B cell (primary cell): Measurements from ENCODE around the gene OSBP2. TPM values are rescaled to one million over a fixed set of nuclear protein-coding genes. Genes with fewer than 3 reads are reported as not detected.

Experiments used
- ATAC-seq: fragments of 200-7000 bp; cut with Tn5 transposase; one replicate; pipeline ENCODE4 v1.10.0; 2021; ENCODE audit warnings: low read depth, mild to moderate bottlenecking, moderate number of reproducible peaks, moderate library complexity
- CTCF ChIA-PET: fragments of 350-600 bp; sonication (Branson Sonifier 250); formaldehyde crosslinking; loops from one replicate; lab custom pipeline; 2021; ENCODE audit warnings: antibody characterized with exemption, inconsistent platforms; lab: Charles Lee
- POLR2A ChIA-PET: fragments of 350-600 bp; sonication (Branson Sonifier 250); formaldehyde crosslinking; loops from one replicate; lab custom pipeline; 2021; ENCODE audit warnings: antibody characterized with exemption; lab: Charles Lee
- DNase-seq: peaks from one replicate; pipeline ENCODE4 v3.0.0; 2013
- H2AFZ ChIP-seq: 2 replicates; pipeline ENCODE4 v1.6.1; 2012; ENCODE audit warnings: mild to moderate bottlenecking, low read depth, low read length; ENCODE audit not compliant: insufficient read depth, poor library complexity, severe bottlenecking
- H3K27ac ChIP-seq, 2 donors: 1 replicate in 1 of 2; 2 replicates in 1 of 2; pipeline ENCODE4 v1.5.1; 2012 to 2013; ENCODE audit warnings: low read length in 2 of 2, mild to moderate bottlenecking in 2 of 2, moderate library complexity in 1 of 2
- H3K27me3 ChIP-seq, 4 experiments: fragments of 200-600 bp in 1 of 4; sonication (generic) in 1 of 4; replicated peaks in 1 of 4; 1 replicate in 2 of 4; 2 replicates in 2 of 4; pipeline versions ENCODE4 v1.6.1 to v1.7.0; 2013 to 2016; ENCODE audit warnings: low read length in 3 of 4, mild to moderate bottlenecking in 2 of 4, mixed read lengths in 1 of 4, moderate library complexity in 1 of 4; ENCODE audit not compliant: insufficient read depth in 4 of 4, control insufficient read depth in 3 of 4; ENCODE audit errors: control extremely low read depth in 1 of 4
- H3K36me3 ChIP-seq, 2 experiments: replicated peaks in 1 of 2; 1 replicate in 1 of 2; 2 replicates in 1 of 2; pipeline versions ENCODE4 v1.6.1 to v1.7.1; 2013; ENCODE audit warnings: low read length in 1 of 2; ENCODE audit not compliant: insufficient read depth in 2 of 2, control insufficient read depth in 1 of 2; ENCODE audit errors: control extremely low read depth in 1 of 2, extremely low read depth in 1 of 2
- H3K4me1 ChIP-seq, 2 donors: fragments of 200-600 bp in 1 of 2; sonication (generic) in 1 of 2; 1 replicate in 1 of 2; 2 replicates in 1 of 2; pipeline versions ENCODE4 v1.5.1 to v1.6.1; 2013 to 2017; ENCODE audit warnings: low read length in 2 of 2; ENCODE audit not compliant: control insufficient read depth in 2 of 2, insufficient read depth in 2 of 2
- H3K4me2 ChIP-seq: replicated peaks from 2 replicates; pipeline ENCODE3; 2012; ENCODE audit warnings: mild to moderate bottlenecking, low read depth, low read length; ENCODE audit not compliant: poor library complexity, severe bottlenecking
- H3K4me3 ChIP-seq, 5 experiments: fragments of 200-600 bp in 1 of 5; sonication (generic) in 1 of 5; 1 replicate in 3 of 5; 2 replicates in 2 of 5; pipeline versions ENCODE4 v1.5.1 to v1.7.0; 2011 to 2016; ENCODE audit warnings: low read length in 4 of 5, mild to moderate bottlenecking in 4 of 5, low read depth in 2 of 5, control low read depth in 1 of 5, moderate library complexity in 1 of 5; ENCODE audit not compliant: insufficient read depth in 1 of 5; ENCODE audit errors: control extremely low read depth in 1 of 5, extremely low read depth in 1 of 5
- H3K79me2 ChIP-seq: fragments of 200-600 bp; sonication (generic); one replicate; pipeline ENCODE4 v1.6.0; 2016; ENCODE audit warnings: low read length; ENCODE audit not compliant: control insufficient read depth, insufficient read depth
- H3K9ac ChIP-seq: fragments of 200-600 bp; sonication (generic); 2 replicates; pipeline ENCODE4 v1.6.1; 2017; ENCODE audit warnings: mild to moderate bottlenecking, low read length, moderate library complexity
- H3K9me3 ChIP-seq, 3 donors: one replicate each; pipeline versions ENCODE4 v1.6.1 to v1.7.1; 2013; ENCODE audit warnings: low read length in 2 of 3; ENCODE audit not compliant: control insufficient read depth in 2 of 3, insufficient read depth in 1 of 3; ENCODE audit errors: control extremely low read depth in 1 of 3
- H4K20me1 ChIP-seq: 2 replicates; pipeline ENCODE4 v1.6.0; 2012; ENCODE audit warnings: mild to moderate bottlenecking, low read length; ENCODE audit not compliant: insufficient read depth, control insufficient read depth, poor library complexity, severe bottlenecking
- H3K27ac Mint-ChIP-seq: one replicate; pipeline ENCODE4 v1.8.0; 2021; ENCODE audit warnings: mixed read lengths
- H3K27me3 Mint-ChIP-seq: one replicate; pipeline ENCODE4 v1.8.0; 2021; ENCODE audit warnings: mixed read lengths
- H3K4me1 Mint-ChIP-seq: one replicate; pipeline ENCODE4 v1.8.0; 2021; ENCODE audit warnings: mixed read lengths
- H3K4me3 Mint-ChIP-seq: one replicate; pipeline ENCODE4 v1.8.0; 2021; ENCODE audit warnings: mixed read lengths
- H3K9me3 Mint-ChIP-seq: one replicate; pipeline ENCODE4 v1.8.0; 2022; ENCODE audit warnings: mixed read lengths; ENCODE audit not compliant: insufficient read depth
- CTCF ChIP-seq: fragments of 200-600 bp; IDR thresholded peaks from one replicate; pipeline ENCODE4 v1.8.0; 2022; ENCODE audit warnings: antibody characterized with exemption, mild to moderate bottlenecking
- EZH2 ChIP-seq: IDR thresholded peaks from 2 replicates; pipeline ENCODE4 v1.6.1; 2012; ENCODE audit warnings: borderline replicate concordance, low read depth, mild to moderate bottlenecking, moderate library complexity, low read length; ENCODE audit not compliant: insufficient read depth, poor library complexity, severe bottlenecking
- WGBS: methylation state at CpG from one replicate; pipeline ENCODE4 v1.1.5; 2013; ENCODE audit warnings: missing lambda C conversion rate; ENCODE audit not compliant: insufficient coverage; 5-methylcytosine and 5-hydroxymethylcytosine counted together
- intact Hi-C: fragments of 100-400 bp; cut with micrococcal nuclease; formaldehyde crosslinking; loops from one replicate; pipeline ENCODE4 v1.10.0; 2022
- polyA plus RNA-seq: library from polyadenylated mRNA; depleted of rRNA; stranded (reverse); fragments of >200 nt; gene quantifications from 2 replicates; pipeline ENCODE4 v1.2.3, GENCODE V29; 2012
- total RNA-seq, 2 donors: library from RNA; stranded (reverse); fragments of 120-200 nt in 1 of 2; gene quantifications; 1 replicate in 1 of 2; 2 replicates in 1 of 2; pipeline versions ENCODE4 v1.2.3 to v1.2.4, GENCODE V29; 2013 to 2022

OSBP2 gene
- total and polyA plus RNA-seq, 2 donors (not counting 1 experiment from before 2014, with no cell fraction given) = 0.10 to 1.0 TPM

DNA sequence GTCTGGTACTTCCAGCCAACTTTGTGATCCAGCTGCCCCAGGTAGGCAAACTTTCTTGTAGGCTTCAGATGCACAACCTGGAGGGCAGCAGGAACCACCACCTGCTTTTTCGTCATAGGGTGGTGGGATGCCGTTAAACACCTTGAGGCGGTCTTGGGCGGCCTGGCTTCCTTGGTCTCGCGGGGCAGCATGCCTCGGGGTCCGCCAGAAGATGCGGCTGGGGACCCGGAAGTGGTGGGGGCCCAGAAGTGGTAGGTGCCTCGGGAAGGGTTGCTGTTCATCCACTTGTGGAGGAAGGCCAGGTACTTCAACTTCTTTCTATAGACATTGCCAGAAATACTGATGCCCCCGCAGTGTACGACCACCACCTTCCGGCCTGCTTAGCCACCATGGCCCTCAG lies 40.3 kb upstream of the OSBP2 start:
- intact Hi-C loops = no loop called here
- ChIA-PET POLR2A (no interaction called here), CTCF (interaction anchor here (1.2 kb wide), 1 partner anchor 19 kb away, joined by 4 read pairs; the partner anchor contains the start of gene SLC35E4)
- Mint-ChIP-seq H3K9me3 (no peaks in the 10 kb centered on the region), H3K4me1 (peaks cover 4% of the 10 kb centered on the region), H3K27ac (no peak overlapping the region), H3K4me3 (no peak overlapping the region), H3K27me3 (no peaks in the 10 kb centered on the region)
- WGBS = 99% methylated on average over 9 of the region's 14 CpGs
- Histone ChIP-seq H3K4me1 (peaks cover 0 to 4% of the 10 kb centered on the region in 2 donors), H4K20me1 (no peaks in the 10 kb centered on the region), H3K36me3 (no peaks in the 10 kb centered on the region), H2AFZ (no peak overlapping the region), H3K27me3 (no peaks in the 10 kb centered on the region), H3K9me3 (no peaks in the 10 kb centered on the region), H3K9ac (no peak overlapping the region), H3K27ac (no peak overlapping the region), H3K79me2 (no peaks in the 10 kb centered on the region), H3K4me3 (no peak overlapping the region), H3K4me2 (no peak overlapping the region)
- TF ChIP-seq EZH2 (no peak), CTCF (no peak)
- DNase-seq (no peak), ATAC-seq (no peak)

GRCh38 chr22:30655532-30655931 lies 39.1 kb upstream of the OSBP2 start:
- H3K4me2 ChIP-seq = no peak overlapping the region
- no peak overlapping the region for H3K27ac ChIP-seq
- ATAC-seq = no peak
- intact Hi-C loops = no loop called here
- H3K9me3 Mint-ChIP-seq = no peaks in the 10 kb centered on the region
- 100% methylated on average over 1 of the region's 3 CpGs for WGBS
- H3K9ac ChIP-seq = no peak overlapping the region
- no peaks in the 10 kb centered on the region for H3K27me3 Mint-ChIP-seq
- no peaks in the 10 kb centered on the region for H3K4me1 Mint-ChIP-seq
- H3K4me3 Mint-ChIP-seq = no peak overlapping the region
- no peaks in the 10 kb centered on the region for H3K36me3 ChIP-seq
- no peak for DNase-seq
- no peaks in the 10 kb centered on the region for H4K20me1 ChIP-seq
- POLR2A ChIA-PET = interaction anchor here (0.6 kb wide), 1 partner anchor 22 kb away, joined by 3 read pairs; no protein-coding TSS in a partner anchor
- no peak overlapping the region for H3K4me3 ChIP-seq
- CTCF ChIA-PET = no interaction called here
- H3K79me2 ChIP-seq = no peaks in the 10 kb centered on the region
- no peaks in the 10 kb centered on the region for H3K4me1 ChIP-seq
- no peaks in the 10 kb centered on the region for H3K27me3 ChIP-seq
- no peaks in the 10 kb centered on the region for H3K9me3 ChIP-seq
- H3K27ac Mint-ChIP-seq = no peak overlapping the region
- no peak for TF ChIP-seq EZH2
- TF ChIP-seq CTCF = no peak
- no peak overlapping the region for H2AFZ ChIP-seq
